Mesothelial cell of epicardium (in vitro differentiated cells): Measurements from ENCODE around the gene COL16A1. TPM values are rescaled to one million over a fixed set of nuclear protein-coding genes. Genes with fewer than 3 reads are reported as not detected.

Experiments
- DNase-seq, 2 experiments: peaks; one replicate each; pipeline ENCODE4 v3.0.0; 2021; ENCODE audit warnings: low spot score in 2 of 2; ENCODE audit not compliant: unreplicated experiment in 2 of 2
- H3K27ac Mint-ChIP-seq: 2 replicates; pipeline ENCODE4 v1.8.0; 2021; ENCODE audit warnings: mixed read lengths
- H3K27me3 Mint-ChIP-seq: 2 replicates; pipeline ENCODE4 v1.8.0; 2021; ENCODE audit warnings: low read depth, mixed read lengths
- H3K36me3 Mint-ChIP-seq: 2 replicates; pipeline ENCODE4 v1.8.0; 2021; ENCODE audit warnings: mixed read lengths
- H3K4me1 Mint-ChIP-seq: 2 replicates; pipeline ENCODE4 v1.8.0; 2021; ENCODE audit warnings: mixed read lengths
- H3K4me3 Mint-ChIP-seq: 2 replicates; pipeline ENCODE4 v1.8.0; 2021; ENCODE audit warnings: mild to moderate bottlenecking, moderate library complexity, mixed read lengths
- H3K9me3 Mint-ChIP-seq: 2 replicates; pipeline ENCODE4 v1.8.0; 2021; ENCODE audit warnings: mixed read lengths
- total RNA-seq: library from RNA; stranded (reverse); gene quantifications from 3 replicates; pipeline ENCODE4 v1.2.1, GENCODE V29; 2021
- TF ChIP-seq, protein P1 (sequence below): fragments of 200-600 bp; sonication (generic); IDR thresholded peaks from one replicate; pipeline ENCODE4 v1.5.0; 2021; ENCODE audit warnings: antibody characterized with exemption; ENCODE audit not compliant: unreplicated experiment

The COL16A1 gene
- total RNA-seq, 1 donor from 2014 or later: 389 TPM

GRCh38 chr1:31605908-31606427 lies 97.8 kb downstream of the COL16A1 start:
- no peak for DNase-seq
- peaks cover 13% of the 10 kb centered on the region for H3K4me1 Mint-ChIP-seq
- H3K27ac Mint-ChIP-seq: no peak overlapping the region
- H3K36me3 Mint-ChIP-seq: no peaks in the 10 kb centered on the region
- H3K4me3 Mint-ChIP-seq: no peak overlapping the region
- no peaks in the 10 kb centered on the region for H3K27me3 Mint-ChIP-seq
- TF ChIP-seq, protein P1, sequence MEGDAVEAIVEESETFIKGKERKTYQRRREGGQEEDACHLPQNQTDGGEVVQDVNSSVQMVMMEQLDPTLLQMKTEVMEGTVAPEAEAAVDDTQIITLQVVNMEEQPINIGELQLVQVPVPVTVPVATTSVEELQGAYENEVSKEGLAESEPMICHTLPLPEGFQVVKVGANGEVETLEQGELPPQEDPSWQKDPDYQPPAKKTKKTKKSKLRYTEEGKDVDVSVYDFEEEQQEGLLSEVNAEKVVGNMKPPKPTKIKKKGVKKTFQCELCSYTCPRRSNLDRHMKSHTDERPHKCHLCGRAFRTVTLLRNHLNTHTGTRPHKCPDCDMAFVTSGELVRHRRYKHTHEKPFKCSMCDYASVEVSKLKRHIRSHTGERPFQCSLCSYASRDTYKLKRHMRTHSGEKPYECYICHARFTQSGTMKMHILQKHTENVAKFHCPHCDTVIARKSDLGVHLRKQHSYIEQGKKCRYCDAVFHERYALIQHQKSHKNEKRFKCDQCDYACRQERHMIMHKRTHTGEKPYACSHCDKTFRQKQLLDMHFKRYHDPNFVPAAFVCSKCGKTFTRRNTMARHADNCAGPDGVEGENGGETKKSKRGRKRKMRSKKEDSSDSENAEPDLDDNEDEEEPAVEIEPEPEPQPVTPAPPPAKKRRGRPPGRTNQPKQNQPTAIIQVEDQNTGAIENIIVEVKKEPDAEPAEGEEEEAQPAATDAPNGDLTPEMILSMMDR: no peak
- H3K9me3 Mint-ChIP-seq: no peaks in the 10 kb centered on the region

Other genes starting within 250 kb of the COL16A1 start
- 201 to 212 TPM (median 211 TPM) in 3 replicates for gene TINAGL1, start 127.5 kb downstream of the COL16A1 start, total RNA-seq
- 0.71 to 1.1 TPM (median 0.98 TPM) in 3 replicates for gene HCRTR1, start 86.3 kb downstream of the COL16A1 start, total RNA-seq
- gene PEF1, start 59.1 kb downstream of the COL16A1 start, total RNA-seq: 42.6 to 43.8 TPM (median 43.8 TPM) in 3 replicates
- 21.5 to 24.0 TPM (median 21.9 TPM) in 3 replicates for gene ADGRB2, start 60.3 kb upstream of the COL16A1 start, total RNA-seq
- 0.75 to 1.3 TPM (median 1.0 TPM) in 3 replicates for gene SPOCD1, start 112.0 kb upstream of the COL16A1 start, total RNA-seq
- 181 to 186 TPM (median 182 TPM) in 3 replicates for gene PTP4A2, start 234.4 kb upstream of the COL16A1 start, total RNA-seq